ENCODE results near the gene FOXP4.

FOXP4 gene

DNA sequence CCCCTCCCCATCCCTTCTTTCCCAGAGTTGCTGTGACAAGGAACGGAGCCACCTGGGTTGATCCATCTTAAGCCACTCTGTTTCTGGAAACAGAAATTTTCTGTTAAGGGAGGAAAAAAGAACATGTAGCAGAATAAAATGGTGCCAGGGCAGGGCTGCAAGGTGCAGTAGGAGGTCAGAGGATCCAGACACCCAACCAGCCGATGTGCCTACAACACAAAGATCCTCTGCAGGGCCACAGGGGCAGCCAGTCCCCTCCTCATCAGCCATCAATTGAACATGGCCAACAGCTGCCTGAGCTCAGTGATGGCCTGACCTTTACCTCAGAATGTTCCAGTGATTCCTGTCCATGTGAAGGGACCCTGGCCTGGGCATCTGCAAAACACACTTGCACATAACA, 103.9 kb downstream of the FOXP4 start:
- DNase-seq, result no peak

DNA sequence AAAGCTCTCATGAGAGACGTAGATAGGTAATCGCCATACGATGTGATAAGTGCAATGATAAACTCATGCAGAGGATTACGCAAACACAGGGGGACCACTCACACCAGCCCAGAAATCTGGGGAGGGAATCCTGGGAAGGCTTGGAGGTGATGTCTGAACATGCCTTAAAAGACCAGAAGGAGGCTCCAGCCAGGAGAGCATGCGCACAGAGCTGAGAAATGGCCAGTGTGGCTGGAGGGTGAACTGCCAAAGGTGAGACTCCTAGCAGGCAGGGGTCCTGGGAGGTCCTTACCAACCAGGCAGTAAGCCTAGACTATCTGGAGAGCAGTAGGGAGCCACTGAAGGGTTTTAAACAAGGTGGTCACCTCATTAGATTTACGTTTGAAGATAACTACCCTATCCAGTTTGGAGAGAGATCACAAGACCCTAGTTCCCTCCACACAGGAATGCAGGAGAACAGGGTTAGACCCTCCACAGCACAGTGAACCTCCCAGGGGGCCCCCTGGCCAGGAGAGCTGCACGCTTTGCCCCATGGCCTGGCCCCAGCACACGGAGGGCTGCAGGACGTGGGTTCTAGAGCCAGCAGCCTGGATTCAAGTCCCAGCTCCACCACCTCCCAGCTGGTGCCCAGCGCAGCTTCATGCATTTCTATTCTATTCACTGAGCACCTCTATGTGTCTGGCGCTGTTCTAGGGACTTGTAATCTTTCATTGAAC, 105.2 kb downstream of the FOXP4 start:
- DNase-seq, result no peak

Data from CD4-positive, alpha-beta T cell treated with Interleukin-21 for 1 hour (primary cell).